Measurements from ENCODE around the gene ENDOD1.

Gene ENDOD1

GRCh38 chr11:95111923-95112540 is 22.4 kb downstream of the ENDOD1 start:
- TF ChIP-seq, protein P1, sequence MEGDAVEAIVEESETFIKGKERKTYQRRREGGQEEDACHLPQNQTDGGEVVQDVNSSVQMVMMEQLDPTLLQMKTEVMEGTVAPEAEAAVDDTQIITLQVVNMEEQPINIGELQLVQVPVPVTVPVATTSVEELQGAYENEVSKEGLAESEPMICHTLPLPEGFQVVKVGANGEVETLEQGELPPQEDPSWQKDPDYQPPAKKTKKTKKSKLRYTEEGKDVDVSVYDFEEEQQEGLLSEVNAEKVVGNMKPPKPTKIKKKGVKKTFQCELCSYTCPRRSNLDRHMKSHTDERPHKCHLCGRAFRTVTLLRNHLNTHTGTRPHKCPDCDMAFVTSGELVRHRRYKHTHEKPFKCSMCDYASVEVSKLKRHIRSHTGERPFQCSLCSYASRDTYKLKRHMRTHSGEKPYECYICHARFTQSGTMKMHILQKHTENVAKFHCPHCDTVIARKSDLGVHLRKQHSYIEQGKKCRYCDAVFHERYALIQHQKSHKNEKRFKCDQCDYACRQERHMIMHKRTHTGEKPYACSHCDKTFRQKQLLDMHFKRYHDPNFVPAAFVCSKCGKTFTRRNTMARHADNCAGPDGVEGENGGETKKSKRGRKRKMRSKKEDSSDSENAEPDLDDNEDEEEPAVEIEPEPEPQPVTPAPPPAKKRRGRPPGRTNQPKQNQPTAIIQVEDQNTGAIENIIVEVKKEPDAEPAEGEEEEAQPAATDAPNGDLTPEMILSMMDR (conservative IDR thresholded peaks at IDR 0.05): no peak
- no peak overlapping the region for H3K27ac ChIP-seq

- no peak overlapping the region for H3K27ac ChIP-seq
- TF ChIP-seq, protein P1 (conservative IDR thresholded peaks at IDR 0.05): no peak
Measured at GRCh38 chr11:95115597-95115996, 26.0 kb downstream of the ENDOD1 start.

- TF ChIP-seq, protein P1 (conservative IDR thresholded peaks at IDR 0.05): no peak
- no peak overlapping the region for H3K27ac ChIP-seq
Measured at GRCh38 chr11:95119361-95120060, 29.9 kb downstream of the ENDOD1 start.

GRCh38 chr11:95121698-95122097 is 32.1 kb downstream of the ENDOD1 start:
- TF ChIP-seq, protein P1 (conservative IDR thresholded peaks at IDR 0.05): no peak
- H3K27ac ChIP-seq: no peak overlapping the region

- TF ChIP-seq, protein P1 (conservative IDR thresholded peaks at IDR 0.05): no peak
Measured at GRCh38 chr11:95123556-95123955, 33.9 kb downstream of the ENDOD1 start.

DNA sequence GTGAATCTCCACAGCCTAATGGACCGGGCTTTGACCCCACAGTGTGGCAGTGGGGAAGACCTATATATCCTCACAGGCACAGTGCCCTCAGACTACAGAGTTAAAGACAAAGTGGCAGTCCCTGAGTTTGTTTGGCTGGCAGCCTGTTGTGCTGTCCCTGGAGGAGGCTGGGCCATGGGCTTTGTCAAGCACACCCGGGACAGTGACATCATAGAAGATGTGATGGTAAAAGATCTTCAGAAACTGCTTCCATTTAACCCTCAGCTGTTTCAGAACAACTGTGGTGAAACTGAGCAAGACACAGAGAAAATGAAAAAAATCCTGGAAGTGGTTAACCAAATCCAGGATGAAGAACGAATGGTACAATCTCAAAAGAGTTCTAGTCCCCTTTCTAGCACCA is 39.0 kb downstream of the ENDOD1 start:
- H3K27ac ChIP-seq: no peak overlapping the region
- TF ChIP-seq, protein P1 (conservative IDR thresholded peaks at IDR 0.05): no peak

More at GRCh38 chr11:95123556-95123955, 33.9 kb downstream of the ENDOD1 start:
- no peak overlapping the region for H3K27ac ChIP-seq

GRCh38 chr11:95132956-95133355 is 43.3 kb downstream of the ENDOD1 start:
- TF ChIP-seq, protein P1 (conservative IDR thresholded peaks at IDR 0.05): no peak
- no peak overlapping the region for H3K27ac ChIP-seq
